Hepatocyte (in vitro differentiated cells): ENCODE data around the gene TMEM131. TPM values are rescaled to one million over a fixed set of nuclear protein-coding genes. Genes with fewer than 3 reads are reported as not detected.

Source experiments
- DNase-seq: peaks from one replicate; pipeline ENCODE4 v3.0.0-alpha.2; 2016; ENCODE audit warnings: low spot score
- H2AFZ ChIP-seq: fragments of 200-600 bp; sonication (generic); 2 replicates; pipeline ENCODE4 v1.6.0; 2016; ENCODE audit warnings: antibody characterized with exemption, mild to moderate bottlenecking
- H3K27ac ChIP-seq: fragments of 200-600 bp; sonication (generic); 2 replicates; pipeline ENCODE4 v1.5.1; 2016; ENCODE audit warnings: mild to moderate bottlenecking
- H3K27me3 ChIP-seq: fragments of 200-600 bp; sonication (generic); 2 replicates; pipeline ENCODE4 v1.6.1; 2016
- H3K36me3 ChIP-seq: fragments of 200-600 bp; sonication (generic); replicated peaks from 2 replicates; pipeline ENCODE4 v1.5.1; 2016; ENCODE audit warnings: low read depth; ENCODE audit not compliant: insufficient read depth
- H3K4me1 ChIP-seq: fragments of 200-600 bp; sonication (generic); 2 replicates; pipeline ENCODE4 v1.5.1; 2016; ENCODE audit warnings: mild to moderate bottlenecking, moderate library complexity; ENCODE audit not compliant: insufficient read depth
- H3K4me2 ChIP-seq: fragments of 200-600 bp; sonication (generic); 2 replicates; pipeline ENCODE4 v1.6.0; 2016
- H3K4me3 ChIP-seq: fragments of 200-600 bp; sonication (generic); 2 replicates; pipeline ENCODE4 v1.5.1; 2016; ENCODE audit warnings: mild to moderate bottlenecking
- H3K79me2 ChIP-seq: fragments of 200-600 bp; sonication (generic); 2 replicates; pipeline ENCODE4 v1.6.0; 2017; ENCODE audit warnings: mild to moderate bottlenecking
- H3K9me2 ChIP-seq: fragments of 200-600 bp; sonication (generic); replicated peaks from 2 replicates; pipeline ENCODE4 v1.6.0; 2017; ENCODE audit warnings: mild to moderate bottlenecking; ENCODE audit not compliant: insufficient read depth
- H3K9me3 ChIP-seq: fragments of 200-600 bp; sonication (generic); 2 replicates; pipeline ENCODE4 v1.5.1; 2016; ENCODE audit warnings: low read depth, mild to moderate bottlenecking
- H4K20me1 ChIP-seq: fragments of 200-600 bp; sonication (generic); 2 replicates; pipeline ENCODE4 v1.6.0; 2016; ENCODE audit warnings: mild to moderate bottlenecking; ENCODE audit not compliant: insufficient read depth, poor library complexity, severe bottlenecking
- EZH2 ChIP-seq: fragments of 200-600 bp; sonication (generic); IDR thresholded peaks from 2 replicates; pipeline ENCODE4 v1.6.1; 2016; ENCODE audit warnings: antibody characterized with exemption, mild to moderate bottlenecking, borderline replicate concordance
- EZH2phosphoT487 ChIP-seq: fragments of 200-600 bp; sonication (generic); IDR thresholded peaks from one replicate; pipeline ENCODE4 v1.6.1; 2018; ENCODE audit warnings: antibody characterized with exemption, mild to moderate bottlenecking, low read depth, moderate library complexity; ENCODE audit not compliant: unreplicated experiment, severe bottlenecking
- WGBS: methylation state at CpG from one replicate; pipeline ENCODE4 v1.1.6; 2016; ENCODE audit warnings: low lambda C conversion rate; ENCODE audit errors: missing lambda C conversion rate; 5-methylcytosine and 5-hydroxymethylcytosine counted together
- polyA plus RNA-seq: library from polyadenylated mRNA; unstranded; fragments of >200 nt; fragmentation: Nextera tagmentation; extraction: Ambion mirVana; gene quantifications from 2 replicates; pipeline ENCODE4 v1.2.1, GENCODE V29; 2016
- total RNA-seq: library from RNA; depleted of rRNA; stranded (reverse); fragments of >200 nt; gene quantifications from 2 replicates; pipeline ENCODE4 v1.2.3, GENCODE V29; 2014
- TF ChIP-seq, protein P1 (sequence below): fragments of 200-600 bp; sonication (generic); IDR thresholded peaks from 2 replicates; pipeline ENCODE4 v1.5.1; 2016; ENCODE audit warnings: antibody characterized with exemption, mild to moderate bottlenecking; ENCODE audit not compliant: poor library complexity

Gene TMEM131
- total and polyA plus RNA-seq, 2 experiments from 2014 or later, result 17.5 to 42.1 TPM

DNA sequence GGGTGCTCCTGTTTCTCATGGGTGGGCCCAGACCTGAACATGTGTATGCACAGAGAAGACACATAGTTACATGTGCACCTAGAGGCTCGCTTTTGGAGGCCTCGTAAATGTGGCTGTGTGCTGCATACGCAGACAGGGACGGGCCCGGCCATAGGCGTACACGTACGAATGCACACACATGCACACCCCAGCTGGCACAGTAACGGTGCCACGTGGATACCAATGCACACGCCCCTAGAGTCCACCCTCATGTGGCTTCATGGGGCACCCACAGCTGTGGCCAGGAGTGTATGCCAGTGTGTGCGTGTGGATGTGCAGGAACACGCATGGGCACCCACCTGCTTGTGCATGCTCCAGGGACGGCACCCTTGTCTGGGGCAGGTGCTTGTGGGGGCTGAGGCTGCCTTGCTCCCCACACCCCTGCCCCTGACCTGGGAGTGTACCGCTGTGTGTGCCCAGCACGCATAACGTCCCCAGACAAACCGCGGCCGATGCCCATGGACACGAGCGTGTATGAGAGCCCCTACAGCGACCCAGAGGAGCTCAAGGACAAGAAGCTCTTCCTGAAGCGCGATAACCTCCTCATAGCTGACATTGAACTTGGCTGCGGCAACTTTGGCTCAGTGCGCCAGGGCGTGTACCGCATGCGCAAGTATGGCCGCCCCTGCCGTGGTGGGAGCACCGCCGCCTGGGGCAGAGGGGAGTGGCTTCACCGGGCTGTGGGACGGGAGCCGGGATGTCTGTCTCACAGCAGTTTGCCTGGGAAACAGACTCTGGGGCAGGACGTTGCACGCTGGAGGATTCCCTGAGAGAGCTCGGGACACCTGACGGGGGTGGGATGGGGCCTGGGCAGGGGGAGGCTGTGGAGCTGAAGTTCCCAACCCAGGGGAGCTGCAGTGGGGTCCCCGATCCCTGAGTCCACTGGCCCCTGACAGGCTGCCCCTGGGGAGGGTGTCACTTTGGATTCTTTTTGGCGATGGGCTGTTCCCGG is 261.4 kb downstream of the TMEM131 start:
- no peak overlapping the region for H3K27ac ChIP-seq
- WGBS, result 93% methylated on average over 44 of the region's 44 CpGs
- H3K79me2 ChIP-seq, result no peaks in the 10 kb centered on the region
- no peaks in the 10 kb centered on the region for H4K20me1 ChIP-seq
- TF ChIP-seq EZH2phosphoT487 (no peak), EZH2 (no peak)
- TF ChIP-seq, protein P1, sequence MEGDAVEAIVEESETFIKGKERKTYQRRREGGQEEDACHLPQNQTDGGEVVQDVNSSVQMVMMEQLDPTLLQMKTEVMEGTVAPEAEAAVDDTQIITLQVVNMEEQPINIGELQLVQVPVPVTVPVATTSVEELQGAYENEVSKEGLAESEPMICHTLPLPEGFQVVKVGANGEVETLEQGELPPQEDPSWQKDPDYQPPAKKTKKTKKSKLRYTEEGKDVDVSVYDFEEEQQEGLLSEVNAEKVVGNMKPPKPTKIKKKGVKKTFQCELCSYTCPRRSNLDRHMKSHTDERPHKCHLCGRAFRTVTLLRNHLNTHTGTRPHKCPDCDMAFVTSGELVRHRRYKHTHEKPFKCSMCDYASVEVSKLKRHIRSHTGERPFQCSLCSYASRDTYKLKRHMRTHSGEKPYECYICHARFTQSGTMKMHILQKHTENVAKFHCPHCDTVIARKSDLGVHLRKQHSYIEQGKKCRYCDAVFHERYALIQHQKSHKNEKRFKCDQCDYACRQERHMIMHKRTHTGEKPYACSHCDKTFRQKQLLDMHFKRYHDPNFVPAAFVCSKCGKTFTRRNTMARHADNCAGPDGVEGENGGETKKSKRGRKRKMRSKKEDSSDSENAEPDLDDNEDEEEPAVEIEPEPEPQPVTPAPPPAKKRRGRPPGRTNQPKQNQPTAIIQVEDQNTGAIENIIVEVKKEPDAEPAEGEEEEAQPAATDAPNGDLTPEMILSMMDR, result no peak
- H3K4me2 ChIP-seq, result no peak overlapping the region
- H3K9me2 ChIP-seq, result no peaks in the 10 kb centered on the region
- no peak overlapping the region for H2AFZ ChIP-seq
- H3K4me1 ChIP-seq, result no peaks in the 10 kb centered on the region
- H3K4me3 ChIP-seq, result no peak overlapping the region
- DNase-seq, result no peak
- H3K36me3 ChIP-seq, result no peaks in the 10 kb centered on the region
- H3K9me3 ChIP-seq, result no peaks in the 10 kb centered on the region
- no peaks in the 10 kb centered on the region for H3K27me3 ChIP-seq

DNA sequence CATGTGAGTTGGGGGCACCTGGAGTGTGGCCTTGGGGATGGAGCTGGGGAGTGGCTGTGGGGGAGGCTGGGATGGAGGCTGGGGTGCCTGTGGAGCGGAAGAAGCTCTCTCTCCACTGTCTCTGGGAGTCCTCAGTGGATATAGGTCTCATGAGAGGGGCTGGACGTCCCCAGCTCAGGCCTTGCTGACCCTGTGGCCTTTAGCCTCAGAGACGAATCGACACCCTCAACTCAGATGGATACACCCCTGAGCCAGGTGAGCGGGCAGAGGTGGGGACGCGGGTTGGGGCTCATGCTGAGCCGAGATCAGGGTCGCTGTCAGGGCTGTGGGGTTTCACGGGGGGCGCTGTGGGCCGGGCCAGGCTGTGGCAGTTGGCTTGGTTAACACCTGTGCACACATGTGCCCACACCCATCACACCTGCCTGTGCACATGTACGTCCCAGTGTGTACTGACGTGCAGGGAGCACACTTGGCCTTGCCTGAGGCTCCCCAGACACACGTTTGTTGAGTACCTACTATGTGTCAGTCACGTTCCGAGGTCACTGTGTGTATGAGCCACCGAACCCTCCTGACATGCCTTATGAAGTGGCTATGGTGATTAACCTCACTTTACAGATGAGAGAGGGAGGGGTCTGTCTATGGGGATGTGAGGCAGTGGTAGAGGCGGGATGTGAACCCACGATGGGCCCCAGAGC is 262.3 kb downstream of the TMEM131 start:
- TF ChIP-seq, protein P1, result no peak
- TF ChIP-seq EZH2, result no peak
- TF ChIP-seq EZH2phosphoT487, result no peak
- Histone ChIP-seq H3K9me3 (no peaks in the 10 kb centered on the region), H3K79me2 (no peaks in the 10 kb centered on the region)

DNA sequence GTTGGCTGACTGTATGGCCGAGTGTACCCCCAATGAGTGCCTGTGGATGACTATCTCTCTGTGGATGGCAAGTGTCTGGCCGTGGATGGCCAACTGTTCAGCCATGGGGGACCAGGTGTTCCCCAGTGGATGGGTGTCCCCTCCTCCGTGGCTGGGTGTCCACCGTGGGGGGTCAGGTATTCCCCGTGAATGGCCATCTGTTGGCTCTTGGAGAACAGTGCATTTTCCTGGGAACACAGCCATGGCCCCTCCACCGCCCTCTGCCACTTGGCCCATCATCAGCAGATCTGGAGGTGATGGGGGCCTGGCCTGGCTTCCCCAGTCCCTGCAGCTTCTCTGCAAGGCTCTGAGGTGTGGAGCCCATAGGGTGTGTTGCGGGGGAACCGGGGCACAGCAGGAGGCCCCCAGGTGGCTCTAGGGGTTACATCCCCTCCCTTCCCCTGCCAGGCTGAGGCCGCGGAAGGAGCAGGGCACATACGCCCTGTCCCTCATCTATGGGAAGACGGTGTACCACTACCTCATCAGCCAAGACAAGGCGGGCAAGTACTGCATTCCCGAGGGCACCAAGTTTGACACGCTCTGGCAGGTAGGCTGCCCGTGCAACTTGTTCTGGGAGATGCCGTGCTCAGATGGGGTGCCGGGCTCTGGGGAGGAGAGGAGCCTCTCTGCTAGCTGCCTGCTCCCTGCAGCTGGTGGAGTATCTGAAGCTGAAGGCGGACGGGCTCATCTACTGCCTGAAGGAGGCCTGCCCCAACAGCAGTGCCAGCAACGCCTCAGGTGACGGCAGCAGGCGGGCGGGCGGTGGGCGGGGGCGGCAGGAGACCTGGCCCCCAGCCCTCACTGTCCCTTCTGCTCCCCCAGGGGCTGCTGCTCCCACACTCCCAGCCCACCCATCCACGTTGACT is 263.1 kb downstream of the TMEM131 start:
- Histone ChIP-seq H3K36me3 (no peaks in the 10 kb centered on the region), H3K9me3 (no peaks in the 10 kb centered on the region), H4K20me1 (no peaks in the 10 kb centered on the region), H2AFZ (no peak overlapping the region), H3K79me2 (no peaks in the 10 kb centered on the region), H3K4me3 (no peak overlapping the region), H3K9me2 (no peaks in the 10 kb centered on the region), H3K4me2 (no peak overlapping the region), H3K27ac (no peak overlapping the region), H3K4me1 (no peaks in the 10 kb centered on the region), H3K27me3 (no peaks in the 10 kb centered on the region)
- no peak for DNase-seq
- 96% methylated on average over 27 of the region's 28 CpGs for WGBS
- TF ChIP-seq, protein P1, result no peak
- TF ChIP-seq EZH2phosphoT487 (no peak), EZH2 (no peak)

More for the DNA sequence above, 262.3 kb downstream of the TMEM131 start:
- no peak overlapping the region for H3K4me2 ChIP-seq
- H2AFZ ChIP-seq, result no peak overlapping the region
- H4K20me1 ChIP-seq, result no peaks in the 10 kb centered on the region
- H3K4me1 ChIP-seq, result no peaks in the 10 kb centered on the region
- H3K36me3 ChIP-seq, result no peaks in the 10 kb centered on the region
- no peak for DNase-seq
- no peaks in the 10 kb centered on the region for H3K9me2 ChIP-seq
- H3K27ac ChIP-seq, result no peak overlapping the region
- no peak overlapping the region for H3K4me3 ChIP-seq
- WGBS, result 94% methylated on average over 20 of the region's 20 CpGs
- H3K27me3 ChIP-seq, result no peaks in the 10 kb centered on the region
